HG02759 (cell line): ENCODE results near the gene ZNF614.
A peak's percentile ranks its signal among the peaks of the same experiment; 100 is the strongest.
"Not testable (repeated sequence)": the region's sequence is repeated elsewhere in the genome, so short reads cannot be mapped to it uniquely, and the experiment has no call there.

Experiments used
- ATAC-seq: cut with Tn5 transposase; IDR thresholded peaks from one replicate; pipeline ENCODE4 v1.9.1; 2021; ENCODE audit warnings: mild to moderate bottlenecking, moderate library complexity; ENCODE audit not compliant: unreplicated experiment

The ZNF614 gene

GRCh38 chr19:52028027-52028779, at the start of gene ZNF614:
TSS of gene ZNF614 (minus strand) at chr19:52028379. CDS start at chr19:52025745, 2,634 bp downstream.
- ATAC-seq = peak; percentile 95

DNA sequence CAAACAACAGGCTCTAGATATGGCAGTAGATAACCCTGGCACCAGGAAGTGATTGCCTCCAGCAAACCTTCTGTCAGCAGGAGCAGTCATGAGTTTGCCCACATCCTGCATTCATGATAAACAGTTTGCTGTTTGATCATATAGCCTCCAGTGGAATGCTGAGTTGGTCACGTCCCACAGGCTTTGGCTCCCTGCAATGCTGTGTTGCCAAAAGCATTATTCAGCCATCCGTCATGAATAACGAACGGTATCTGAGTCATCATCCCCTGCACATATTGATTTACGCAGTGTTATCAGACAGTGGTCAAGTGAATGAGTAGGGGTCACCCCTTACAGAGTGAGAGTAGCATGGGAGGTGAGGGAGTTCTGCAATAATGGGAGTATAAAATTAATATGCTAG, 42.3 kb upstream of the ZNF614 start:
- no peak for ATAC-seq

GRCh38 chr19:52069653-52070052, 41.5 kb upstream of the ZNF614 start:
- ATAC-seq = no peak

GRCh38 chr19:52066258-52066863, 38.2 kb upstream of the ZNF614 start:
- no peak for ATAC-seq

GRCh38 chr19:52065399-52065798, 37.2 kb upstream of the ZNF614 start:
- no peak for ATAC-seq

DNA sequence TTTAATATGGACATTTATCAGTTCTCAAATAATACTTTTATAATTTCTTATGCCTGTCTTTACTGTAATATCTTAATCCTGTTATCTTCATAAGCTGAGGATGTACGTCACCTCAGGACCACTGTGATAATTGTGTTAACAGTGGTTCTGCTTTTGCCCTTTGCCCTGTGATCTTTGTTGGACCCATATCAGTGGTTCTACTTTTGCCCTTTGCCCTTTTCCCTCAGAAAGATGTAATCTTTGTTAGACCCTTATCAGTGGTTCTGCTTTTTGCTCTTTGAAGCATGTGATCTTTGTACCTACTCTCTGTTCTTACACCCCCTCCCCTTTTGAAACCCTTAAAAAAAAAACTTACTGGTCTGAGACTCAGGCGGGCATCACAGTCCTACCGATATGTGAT, 28.3 kb upstream of the ZNF614 start:
- ATAC-seq = not testable (repeated sequence)

GRCh38 chr19:52051736-52052135, 23.6 kb upstream of the ZNF614 start:
- not testable (repeated sequence) for ATAC-seq

- peak; percentile 97 for ATAC-seq
These were observed 20.6 kb upstream of the ZNF614 start, which contains the start of gene ZNF432 for GRCh38 chr19:52048555-52049501. TSS of gene ZNF432 (minus strand) at chr19:52048838. CDS start at chr19:52046868, 1,970 bp downstream.

- ATAC-seq = no peak
These were observed 11.0 kb upstream of the ZNF614 start for GRCh38 chr19:52039169-52039568.

DNA sequence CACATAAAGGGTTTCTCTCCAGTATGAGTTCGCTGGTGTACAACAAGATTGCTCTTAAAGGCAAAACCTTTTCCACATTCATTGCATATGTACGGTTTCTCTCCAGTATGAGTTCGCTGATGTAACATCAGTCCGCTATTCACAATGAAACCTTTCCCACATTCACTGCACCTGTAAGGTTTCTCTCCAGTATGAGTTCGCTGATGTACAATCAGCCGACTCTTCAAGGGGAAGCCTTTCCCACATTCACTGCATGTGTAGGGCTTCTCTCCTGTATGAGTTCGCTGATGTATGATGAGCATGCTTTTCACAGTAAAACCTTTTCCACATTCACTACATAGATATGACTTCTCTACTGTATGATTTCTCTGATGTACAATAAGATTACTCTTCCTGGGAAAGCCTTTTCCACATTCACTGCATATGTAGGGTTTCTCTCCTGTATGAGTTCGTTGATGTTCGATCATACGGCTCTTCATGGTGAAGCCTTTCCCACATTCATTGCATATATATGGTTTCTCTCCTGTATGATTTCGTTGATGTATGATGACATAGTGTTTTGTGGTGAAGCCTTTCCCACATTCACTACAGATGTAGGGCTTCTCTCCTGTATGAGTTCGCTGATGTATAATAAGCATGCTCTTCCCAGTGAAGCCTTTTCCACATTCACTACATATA, 6.0 kb upstream of the ZNF614 start:
- no peak for ATAC-seq

GRCh38 chr19:52028780-52029123, 573 bp upstream of the ZNF614 start:
- peak; percentile 13 for ATAC-seq

- ATAC-seq = not testable (repeated sequence)
These were observed 1.8 kb downstream of the ZNF614 start for GRCh38 chr19:52026255-52026990.

- not testable (repeated sequence) for ATAC-seq
These were observed 3.7 kb downstream of the ZNF614 start for GRCh38 chr19:52024478-52024877.

- ATAC-seq = no peak
These were observed 6.0 kb downstream of the ZNF614 start for GRCh38 chr19:52022193-52022592.

DNA sequence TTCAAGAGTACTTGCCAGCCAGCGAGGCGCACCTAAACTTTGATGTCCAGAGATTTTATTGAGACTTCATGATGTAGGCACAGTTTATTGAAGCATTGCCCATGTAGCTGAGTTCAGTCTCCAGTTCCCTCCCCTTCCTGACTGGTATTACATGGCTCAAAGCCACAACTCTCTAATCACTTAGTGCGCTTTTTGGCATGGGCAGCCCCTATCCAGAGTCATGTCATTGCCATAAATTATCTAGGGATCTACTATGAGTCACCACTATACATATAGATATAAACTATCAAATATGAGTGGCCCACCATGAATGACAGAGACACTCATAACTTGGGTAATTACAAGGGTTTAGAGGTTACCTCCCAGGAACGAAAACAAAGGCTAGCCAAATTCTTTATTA, 7.7 kb downstream of the ZNF614 start:
- no peak for ATAC-seq

- ATAC-seq = no peak
These were observed 17.5 kb downstream of the ZNF614 start for GRCh38 chr19:52010674-52011073.

DNA sequence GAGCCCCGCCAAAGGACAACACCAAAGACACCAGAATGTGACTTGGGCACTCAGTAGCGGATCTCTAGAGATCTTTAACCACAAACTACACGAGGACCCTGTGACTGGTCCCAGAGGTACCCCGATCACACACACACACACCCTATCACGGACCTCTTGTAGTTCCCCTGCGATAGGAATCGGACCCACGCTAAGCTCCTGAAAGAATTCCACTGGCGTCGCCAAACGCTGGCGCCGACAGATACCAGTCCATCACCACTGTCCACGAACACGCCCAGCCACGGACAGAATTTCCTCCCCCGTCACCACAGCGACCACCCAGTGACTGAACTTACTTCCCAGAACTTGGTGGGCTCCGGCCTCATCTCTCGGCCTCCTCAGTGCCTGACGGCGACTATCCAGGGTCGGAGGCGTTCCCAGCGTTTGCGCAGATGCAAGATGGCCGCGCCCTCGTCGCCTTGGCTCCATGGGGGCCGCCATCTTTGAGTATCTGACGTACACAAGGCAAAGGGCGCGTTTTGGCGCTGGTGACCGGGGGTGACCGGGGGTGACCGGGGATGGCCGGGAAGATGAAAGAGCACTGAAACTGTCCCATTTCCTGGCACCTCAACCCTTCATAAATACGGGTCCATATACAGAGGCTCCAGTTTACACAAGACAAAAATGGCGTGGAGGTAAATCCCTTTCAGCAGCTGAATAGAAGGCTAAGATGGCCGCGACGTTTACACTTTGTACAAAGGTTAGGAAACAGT, 20.2 kb downstream of the ZNF614 start, which contains the start of gene ZNF615:
Gene ZNF615, minus strand, starts transcription at position 406 of the 752 bp plus-strand sequence. CDS start 4,500 bp downstream, outside the sequence.
- ATAC-seq = peak; percentile 97

DNA sequence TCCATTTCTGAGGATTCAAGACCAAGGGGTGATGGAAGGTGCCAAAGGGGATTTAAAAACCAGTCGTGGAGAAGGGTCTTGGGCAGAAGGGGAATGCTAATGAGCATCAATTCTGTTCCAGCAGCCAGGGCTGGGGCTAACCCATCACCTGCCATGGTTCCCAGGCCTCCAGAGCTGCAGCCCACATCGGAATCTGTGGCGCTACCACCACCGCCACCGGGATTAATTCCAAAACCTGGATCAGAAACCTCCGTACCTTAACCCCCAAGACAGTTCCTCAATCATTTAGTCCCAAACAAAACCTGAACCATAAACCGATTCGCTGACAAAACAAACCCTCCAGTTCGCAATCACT, 20.8 kb downstream of the ZNF614 start:
- ATAC-seq = no peak

DNA sequence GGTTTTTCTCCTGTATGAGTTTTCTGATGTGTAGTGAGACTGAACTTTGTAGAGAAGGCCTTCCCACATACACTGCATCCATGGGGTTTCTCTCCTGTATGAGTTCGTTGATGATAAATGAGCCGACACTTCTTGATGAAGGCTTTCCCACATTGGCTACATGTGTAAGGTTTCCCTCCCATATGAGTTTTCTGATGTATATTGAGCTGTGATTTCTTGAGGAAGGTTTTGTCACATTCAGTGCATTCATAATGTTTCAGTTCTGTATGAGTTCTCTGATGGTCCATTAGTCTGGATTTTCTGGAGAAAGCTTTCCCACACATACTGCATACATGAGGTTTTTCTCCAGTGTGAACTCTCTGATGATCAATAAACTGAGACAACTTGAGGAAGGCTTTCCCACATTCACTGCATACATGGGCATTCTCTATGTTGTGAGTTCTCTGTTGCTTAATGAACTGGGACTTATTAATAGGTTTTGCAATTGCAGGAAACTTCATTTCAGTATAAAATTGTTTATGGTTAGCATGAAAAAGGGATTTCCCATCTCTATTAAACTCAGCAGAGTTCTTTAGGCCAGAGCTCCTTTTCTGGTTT, 34.0 kb downstream of the ZNF614 start:
- ATAC-seq = no peak
